Spleen (tissue), 7 donors: ENCODE measurements around the gene CKLF.

Source experiments
- POLR2A ChIP-seq, 3 donors: fragments of 450-650 bp; IDR thresholded peaks; one replicate each; pipeline ENCODE4 v1.5.1; 2017; ENCODE audit warnings: antibody characterized with exemption in 3 of 3, mild to moderate bottlenecking in 1 of 3
- POLR2AphosphoS5 ChIP-seq, 3 donors: sonication (generic); formaldehyde crosslinking; IDR thresholded peaks; one replicate each; pipeline ENCODE4 v1.5.1; 2017; ENCODE audit warnings: antibody characterized with exemption in 3 of 3
- TF ChIP-seq, protein P1 (sequence below), 11 experiments: fragments of 200-600 bp in 7 of 11; fragments of 450-650 bp in 4 of 11; sonication (generic) in 4 of 11; IDR thresholded peaks in 8 of 11; conservative IDR thresholded peaks in 3 of 11; 1 replicate in 7 of 11; 2 replicates in 4 of 11; pipeline versions ENCODE4 v1.4.0 to v1.8.0; 2016 to 2021; ENCODE audit warnings: antibody characterized with exemption in 11 of 11, inconsistent platforms in 4 of 11, mild to moderate bottlenecking in 1 of 11
- donor health status: DM: no; HTN: no; CAD: no; lungs with moderate emphysema.
- donor health status: DM: no; HTN: no; CAD: no.
- donor health status: DM: no; HTN: no; CAD: no.

DNA sequence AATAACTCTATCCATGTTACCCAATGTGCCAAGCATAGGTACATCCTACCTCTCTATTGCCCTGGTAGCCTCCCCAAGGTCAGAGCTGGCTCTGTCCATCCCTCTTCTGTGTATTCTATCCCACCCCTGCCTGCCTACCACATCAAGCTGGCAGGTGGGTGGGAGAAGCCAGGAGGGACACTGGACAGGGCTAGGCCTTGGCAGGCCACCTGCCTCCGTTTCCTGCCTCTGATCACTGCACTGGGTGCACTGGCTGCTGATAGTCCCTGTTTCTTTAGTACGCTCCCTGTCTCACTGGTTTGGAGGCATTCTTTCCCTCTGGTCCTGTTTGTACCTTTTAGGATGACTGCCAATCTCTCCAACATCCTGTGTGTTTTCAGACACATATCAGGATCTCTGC, 15.1 kb upstream of the CKLF start:
- TF ChIP-seq, protein P1, sequence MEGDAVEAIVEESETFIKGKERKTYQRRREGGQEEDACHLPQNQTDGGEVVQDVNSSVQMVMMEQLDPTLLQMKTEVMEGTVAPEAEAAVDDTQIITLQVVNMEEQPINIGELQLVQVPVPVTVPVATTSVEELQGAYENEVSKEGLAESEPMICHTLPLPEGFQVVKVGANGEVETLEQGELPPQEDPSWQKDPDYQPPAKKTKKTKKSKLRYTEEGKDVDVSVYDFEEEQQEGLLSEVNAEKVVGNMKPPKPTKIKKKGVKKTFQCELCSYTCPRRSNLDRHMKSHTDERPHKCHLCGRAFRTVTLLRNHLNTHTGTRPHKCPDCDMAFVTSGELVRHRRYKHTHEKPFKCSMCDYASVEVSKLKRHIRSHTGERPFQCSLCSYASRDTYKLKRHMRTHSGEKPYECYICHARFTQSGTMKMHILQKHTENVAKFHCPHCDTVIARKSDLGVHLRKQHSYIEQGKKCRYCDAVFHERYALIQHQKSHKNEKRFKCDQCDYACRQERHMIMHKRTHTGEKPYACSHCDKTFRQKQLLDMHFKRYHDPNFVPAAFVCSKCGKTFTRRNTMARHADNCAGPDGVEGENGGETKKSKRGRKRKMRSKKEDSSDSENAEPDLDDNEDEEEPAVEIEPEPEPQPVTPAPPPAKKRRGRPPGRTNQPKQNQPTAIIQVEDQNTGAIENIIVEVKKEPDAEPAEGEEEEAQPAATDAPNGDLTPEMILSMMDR (IDR thresholded peaks at IDR 0.05 in 8 of 11, conservative IDR thresholded peaks at IDR 0.05 in 3 of 11) = no peak
- TF ChIP-seq POLR2A (IDR thresholded peaks at IDR 0.05) (no peak), POLR2AphosphoS5 (IDR thresholded peaks at IDR 0.05) (no peak)
